ENCODE results near the gene HEXD.

The HEXD gene

DNA sequence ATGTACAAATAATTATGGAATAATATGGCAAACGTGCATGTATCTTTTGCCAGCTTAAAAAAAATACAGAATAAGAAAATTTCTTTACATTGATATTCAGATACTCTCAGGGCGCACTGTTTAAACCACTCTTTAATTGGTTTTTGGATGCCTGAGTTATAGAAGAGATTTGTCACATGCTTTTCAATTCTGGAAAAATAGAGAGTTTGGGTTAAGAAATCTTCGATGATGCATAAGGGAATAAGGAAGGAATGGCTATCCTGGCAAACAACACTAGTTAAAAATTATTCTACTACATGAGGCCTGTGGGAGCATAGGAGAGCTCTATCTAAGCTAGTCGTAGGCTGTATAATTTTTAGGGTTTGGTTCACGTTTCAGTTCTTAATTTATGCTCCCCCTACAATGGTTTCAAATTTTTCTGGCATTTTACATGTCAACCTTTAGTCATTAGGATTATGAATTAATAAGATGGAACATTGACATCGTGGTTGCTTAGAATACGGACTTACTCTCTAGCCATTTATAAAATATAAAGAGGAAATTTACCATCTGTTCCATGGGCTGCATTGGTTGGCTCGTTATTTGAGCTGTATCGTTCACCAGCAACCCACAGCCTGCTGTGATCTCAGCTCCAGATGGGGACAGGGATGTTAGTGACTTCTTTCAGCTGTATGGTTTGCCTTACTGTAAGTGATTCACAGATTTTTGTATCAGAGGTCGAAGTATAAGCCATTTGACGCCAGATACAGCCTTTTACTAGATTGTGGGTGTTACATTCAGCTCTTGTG, 56.3 kb downstream of the HEXD start (continued):
- TF ChIP-seq, protein P1, sequence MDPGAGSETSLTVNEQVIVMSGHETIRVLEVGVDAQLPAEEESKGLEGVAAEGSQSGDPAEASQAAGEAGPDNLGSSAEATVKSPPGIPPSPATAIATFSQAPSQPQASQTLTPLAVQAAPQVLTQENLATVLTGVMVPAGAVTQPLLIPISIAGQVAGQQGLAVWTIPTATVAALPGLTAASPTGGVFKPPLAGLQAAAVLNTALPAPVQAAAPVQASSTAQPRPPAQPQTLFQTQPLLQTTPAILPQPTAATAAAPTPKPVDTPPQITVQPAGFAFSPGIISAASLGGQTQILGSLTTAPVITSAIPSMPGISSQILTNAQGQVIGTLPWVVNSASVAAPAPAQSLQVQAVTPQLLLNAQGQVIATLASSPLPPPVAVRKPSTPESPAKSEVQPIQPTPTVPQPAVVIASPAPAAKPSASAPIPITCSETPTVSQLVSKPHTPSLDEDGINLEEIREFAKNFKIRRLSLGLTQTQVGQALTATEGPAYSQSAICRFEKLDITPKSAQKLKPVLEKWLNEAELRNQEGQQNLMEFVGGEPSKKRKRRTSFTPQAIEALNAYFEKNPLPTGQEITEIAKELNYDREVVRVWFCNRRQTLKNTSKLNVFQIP (CRISPR knock-in tag; IDR thresholded peaks at IDR 0.05; ENCODE audit: borderline replicate concordance, low read depth) = no peak
- TF ChIP-seq OSR1 (CRISPR knock-in tag; IDR thresholded peaks at IDR 0.05) (no peak), ESRRG (CRISPR knock-in tag; IDR thresholded peaks at IDR 0.05) (no peak), ZNF8 (CRISPR knock-in tag; IDR thresholded peaks at IDR 0.05) (no peak), GLIS3 (CRISPR knock-in tag; IDR thresholded peaks at IDR 0.05) (no peak), ZFP3 (CRISPR knock-in tag; IDR thresholded peaks at IDR 0.05) (no peak), SNAI2 (CRISPR knock-in tag; IDR thresholded peaks at IDR 0.05) (no peak)
- TF ChIP-seq, protein P2, sequence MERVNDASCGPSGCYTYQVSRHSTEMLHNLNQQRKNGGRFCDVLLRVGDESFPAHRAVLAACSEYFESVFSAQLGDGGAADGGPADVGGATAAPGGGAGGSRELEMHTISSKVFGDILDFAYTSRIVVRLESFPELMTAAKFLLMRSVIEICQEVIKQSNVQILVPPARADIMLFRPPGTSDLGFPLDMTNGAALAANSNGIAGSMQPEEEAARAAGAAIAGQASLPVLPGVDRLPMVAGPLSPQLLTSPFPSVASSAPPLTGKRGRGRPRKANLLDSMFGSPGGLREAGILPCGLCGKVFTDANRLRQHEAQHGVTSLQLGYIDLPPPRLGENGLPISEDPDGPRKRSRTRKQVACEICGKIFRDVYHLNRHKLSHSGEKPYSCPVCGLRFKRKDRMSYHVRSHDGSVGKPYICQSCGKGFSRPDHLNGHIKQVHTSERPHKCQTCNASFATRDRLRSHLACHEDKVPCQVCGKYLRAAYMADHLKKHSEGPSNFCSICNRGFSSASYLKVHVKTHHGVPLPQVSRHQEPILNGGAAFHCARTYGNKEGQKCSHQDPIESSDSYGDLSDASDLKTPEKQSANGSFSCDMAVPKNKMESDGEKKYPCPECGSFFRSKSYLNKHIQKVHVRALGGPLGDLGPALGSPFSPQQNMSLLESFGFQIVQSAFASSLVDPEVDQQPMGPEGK (CRISPR knock-in tag; IDR thresholded peaks at IDR 0.05; ENCODE audit: borderline replicate concordance) = no peak

DNA sequence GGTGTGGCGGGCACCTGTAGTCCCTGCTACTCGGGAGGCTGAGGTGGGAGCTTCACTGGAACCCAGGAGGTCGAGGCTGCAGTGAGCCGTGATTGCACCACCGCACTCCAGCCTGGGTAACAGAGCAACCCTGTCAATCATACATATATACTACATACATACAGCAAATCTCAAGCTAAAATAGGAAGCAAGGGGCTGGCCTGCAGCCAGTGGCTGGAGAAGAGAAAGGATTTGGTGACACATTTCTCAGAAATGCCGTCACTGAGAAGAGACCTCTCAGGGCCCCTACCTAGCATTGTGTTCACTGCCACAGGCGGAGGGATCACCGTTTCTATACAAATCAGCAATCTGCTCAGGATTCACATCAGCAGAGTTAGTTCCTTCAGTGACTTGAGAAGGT, 57.3 kb downstream of the HEXD start:
- TF ChIP-seq TOX (CRISPR knock-in tag; IDR thresholded peaks at IDR 0.05; ENCODE audit: borderline replicate concordance) = no peak
- ATAC-seq = peak; percentile 21; the same call in 1 of the 3 replicates

DNA sequence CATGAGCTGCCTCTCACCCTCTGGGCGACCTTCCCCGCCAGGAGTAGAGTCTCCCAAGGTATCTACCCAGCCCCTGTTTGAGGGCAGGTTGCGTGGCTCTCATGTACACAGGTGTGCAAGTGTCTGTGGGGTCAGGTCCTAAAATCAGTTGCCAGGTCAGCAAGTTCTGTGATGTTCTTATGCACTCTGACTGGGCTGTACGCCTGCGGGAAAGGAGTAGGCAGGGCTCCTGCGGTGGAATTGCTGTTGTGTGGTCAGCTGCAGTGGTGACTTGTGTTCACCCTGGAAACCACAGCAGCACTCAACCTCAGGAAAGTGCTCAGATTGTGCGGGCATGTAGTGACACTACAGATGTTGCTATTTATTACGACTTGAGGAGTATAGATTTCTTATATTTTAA, 59.8 kb downstream of the HEXD start:
- no peak for ATAC-seq
- TF ChIP-seq BACH2 (CRISPR knock-in tag; IDR thresholded peaks at IDR 0.05; ENCODE audit: borderline replicate concordance) (no peak), ARNTL (CRISPR knock-in tag; IDR thresholded peaks at IDR 0.05; ENCODE audit: borderline replicate concordance, low read depth) (no peak), CSDC2 (CRISPR knock-in tag; IDR thresholded peaks at IDR 0.05) (no peak), ZNF565 (CRISPR knock-in tag; conservative IDR thresholded peaks at IDR 0.05; ENCODE audit: low read depth) (no peak), ZFP3 (CRISPR knock-in tag; IDR thresholded peaks at IDR 0.05) (no peak), ZNF70 (CRISPR knock-in tag; IDR thresholded peaks at IDR 0.05) (no peak), TCF4 (CRISPR knock-in tag; IDR thresholded peaks at IDR 0.05; ENCODE audit: borderline replicate concordance) (no peak)

DNA sequence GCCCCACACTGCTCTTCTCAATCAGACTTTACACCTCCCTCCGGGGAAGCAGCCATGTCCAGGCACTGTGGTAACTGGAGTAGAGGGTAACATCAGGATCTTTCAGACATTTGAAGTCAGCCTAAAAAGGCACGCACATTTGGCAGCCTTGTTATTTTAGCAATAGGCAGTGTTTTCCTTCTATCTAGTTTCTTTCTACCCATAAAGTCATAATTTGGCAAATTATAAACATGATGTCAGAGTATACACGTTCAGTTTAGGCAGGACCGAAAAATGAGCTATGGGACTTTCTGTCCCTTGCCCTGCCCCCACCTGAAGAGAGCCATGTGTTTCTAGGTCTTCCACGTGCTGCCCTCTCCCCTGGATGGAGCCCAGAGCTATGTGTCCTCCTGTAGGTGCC, 61.5 kb downstream of the HEXD start:
- ATAC-seq = no peak
- no peak for TF ChIP-seq ZFP30 (CRISPR knock-in tag; IDR thresholded peaks at IDR 0.05)
- TF ChIP-seq CSDC2 (CRISPR knock-in tag; IDR thresholded peaks at IDR 0.05) = no peak
- TF ChIP-seq PPARA (CRISPR knock-in tag; IDR thresholded peaks at IDR 0.05; ENCODE audit: borderline replicate concordance) = no peak
- TF ChIP-seq ZNF565 (CRISPR knock-in tag; conservative IDR thresholded peaks at IDR 0.05; ENCODE audit: low read depth) = no peak
- TF ChIP-seq ESRRG (CRISPR knock-in tag; IDR thresholded peaks at IDR 0.05) = no peak
- TF ChIP-seq TOX (CRISPR knock-in tag; IDR thresholded peaks at IDR 0.05; ENCODE audit: borderline replicate concordance) = no peak
- TF ChIP-seq, protein P3, sequence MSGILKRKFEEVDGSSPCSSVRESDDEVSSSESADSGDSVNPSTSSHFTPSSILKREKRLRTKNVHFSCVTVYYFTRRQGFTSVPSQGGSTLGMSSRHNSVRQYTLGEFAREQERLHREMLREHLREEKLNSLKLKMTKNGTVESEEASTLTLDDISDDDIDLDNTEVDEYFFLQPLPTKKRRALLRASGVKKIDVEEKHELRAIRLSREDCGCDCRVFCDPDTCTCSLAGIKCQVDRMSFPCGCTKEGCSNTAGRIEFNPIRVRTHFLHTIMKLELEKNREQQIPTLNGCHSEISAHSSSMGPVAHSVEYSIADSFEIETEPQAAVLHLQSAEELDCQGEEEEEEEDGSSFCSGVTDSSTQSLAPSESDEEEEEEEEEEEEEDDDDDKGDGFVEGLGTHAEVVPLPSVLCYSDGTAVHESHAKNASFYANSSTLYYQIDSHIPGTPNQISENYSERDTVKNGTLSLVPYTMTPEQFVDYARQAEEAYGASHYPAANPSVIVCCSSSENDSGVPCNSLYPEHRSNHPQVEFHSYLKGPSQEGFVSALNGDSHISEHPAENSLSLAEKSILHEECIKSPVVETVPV (CRISPR knock-in tag; IDR thresholded peaks at IDR 0.05) = no peak

DNA sequence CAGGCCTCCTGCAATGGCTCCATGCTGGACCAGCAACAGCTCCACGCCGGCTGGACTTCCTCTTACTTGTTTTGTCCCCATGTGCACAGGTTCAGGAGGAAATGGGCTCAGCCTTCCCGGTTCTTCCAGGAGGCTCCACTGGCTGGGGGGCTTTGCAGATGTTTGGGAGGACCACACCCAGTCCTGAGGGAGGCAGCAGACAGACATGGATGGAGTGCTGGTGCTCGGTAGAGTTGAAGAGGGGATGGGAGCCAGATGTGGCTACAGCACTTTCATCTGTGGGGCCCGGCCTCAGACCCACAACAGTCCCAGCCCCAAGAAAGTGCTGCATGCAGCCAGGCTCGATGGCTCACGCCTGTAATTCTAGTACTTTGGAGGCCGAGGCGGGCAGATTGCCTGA, 62.2 kb downstream of the HEXD start:
- no peak for ATAC-seq
- TF ChIP-seq GLIS3 (CRISPR knock-in tag; IDR thresholded peaks at IDR 0.05) = no peak
- no peak for TF ChIP-seq ARNTL (CRISPR knock-in tag; IDR thresholded peaks at IDR 0.05; ENCODE audit: borderline replicate concordance, low read depth)
- TF ChIP-seq, protein P2 (CRISPR knock-in tag; IDR thresholded peaks at IDR 0.05; ENCODE audit: borderline replicate concordance) = no peak
